ENCODE measurements around the gene FRRS1.

FRRS1 gene

GRCh38 chr1:99713006-99713405, 53.4 kb downstream of the FRRS1 start:
- ChIA-PET POLR2A (no interaction called here), CTCF (interaction anchor here (0.9 kb wide), 2 partner anchors 10 to 28 kb away, joined by 3 read pairs; no protein-coding TSS in a partner anchor)

GRCh38 chr1:99710994-99711393, 55.4 kb downstream of the FRRS1 start:
- ChIA-PET POLR2A (no interaction called here), CTCF (interaction anchor here (0.8 to 2.0 kb wide), 3 partner anchors 10 to 748 kb away, joined by 3 to 4 read pairs (median 3); no protein-coding TSS in a partner anchor)
- no peak for DNase-seq (ENCODE audit: extremely low spot score)
- TF ChIP-seq CTCF (IDR thresholded peaks at IDR 0.05; ENCODE audit: control extremely low read depth, extremely low read depth, low read depth, missing control alignments) = no peak

More at GRCh38 chr1:99713006-99713405, 53.4 kb downstream of the FRRS1 start:
- TF ChIP-seq CTCF (IDR thresholded peaks at IDR 0.05; ENCODE audit: control extremely low read depth, extremely low read depth, low read depth, missing control alignments) = no peak
- no peak for DNase-seq (ENCODE audit: extremely low spot score)

GRCh38 chr1:99707535-99708142, 58.8 kb downstream of the FRRS1 start:
- TF ChIP-seq CTCF (IDR thresholded peaks at IDR 0.05; ENCODE audit: control extremely low read depth, extremely low read depth, low read depth, missing control alignments) = peak; percentile 88
- POLR2A ChIA-PET = no interaction called here
- DNase-seq (ENCODE audit: extremely low spot score) = peak; percentile 56
- CTCF ChIA-PET = interaction anchor here (0.8 to 4.8 kb wide), 9 partner anchors 8 to 914 kb away, joined by 3 to 16 read pairs (median 5); no protein-coding TSS in a partner anchor

- POLR2A ChIA-PET = no interaction called here
- no peak for DNase-seq (ENCODE audit: extremely low spot score)
- no peak for TF ChIP-seq CTCF (IDR thresholded peaks at IDR 0.05; ENCODE audit: control extremely low read depth, extremely low read depth, low read depth, missing control alignments)
- CTCF ChIA-PET = interaction anchor here (0.9 to 4.8 kb wide), 5 partner anchors 9 to 956 kb away, joined by 3 to 16 read pairs (median 3); no protein-coding TSS in a partner anchor
These were observed 61.0 kb downstream of the FRRS1 start for GRCh38 chr1:99705385-99705784.

GRCh38 chr1:99704356-99704816, 62.0 kb downstream of the FRRS1 start:
- POLR2A ChIA-PET = no interaction called here
- no peak for TF ChIP-seq CTCF (IDR thresholded peaks at IDR 0.05; ENCODE audit: control extremely low read depth, extremely low read depth, low read depth, missing control alignments)
- DNase-seq (ENCODE audit: extremely low spot score) = no peak
- CTCF ChIA-PET = interaction anchor here (1.1 to 4.8 kb wide), 4 partner anchors 10 to 223 kb away, joined by 3 to 16 read pairs (median 6); no protein-coding TSS in a partner anchor

- ChIA-PET POLR2A (no interaction called here), CTCF (interaction anchor here (1.3 kb wide), 1 partner anchor 17 kb away, joined by 4 read pairs; no protein-coding TSS in a partner anchor)
- no peak for TF ChIP-seq CTCF (IDR thresholded peaks at IDR 0.05; ENCODE audit: control extremely low read depth, extremely low read depth, low read depth, missing control alignments)
- DNase-seq (ENCODE audit: extremely low spot score) = no peak
These were observed 64.2 kb downstream of the FRRS1 start for GRCh38 chr1:99702221-99702620.
